Effector memory CD4-positive, alpha-beta T cell (primary cell): ENCODE data around the gene NDST1.

Experiments used
- DNase-seq, 3 donors: peaks; one replicate each; pipeline ENCODE4 v3.0.0-alpha.2; 2020
- H3K27ac ChIP-seq: 2 replicates; pipeline ENCODE4 v1.7.0; 2013; ENCODE audit warnings: mild to moderate bottlenecking, low read length, moderate library complexity; ENCODE audit not compliant: insufficient read depth, poor library complexity, severe bottlenecking
- H3K27me3 ChIP-seq: replicated peaks from 2 replicates; pipeline ENCODE4 v1.7.0; 2013; ENCODE audit warnings: mild to moderate bottlenecking, low read length; ENCODE audit not compliant: insufficient read depth, control insufficient read depth, poor library complexity, severe bottlenecking
- H3K36me3 ChIP-seq: 2 replicates; pipeline ENCODE4 v1.7.0; 2013; ENCODE audit warnings: mild to moderate bottlenecking, low read length, moderate library complexity; ENCODE audit not compliant: control insufficient read depth, insufficient read depth
- H3K4me1 ChIP-seq: 2 replicates; pipeline ENCODE4 v1.7.0; 2013; ENCODE audit warnings: low read length, mild to moderate bottlenecking; ENCODE audit not compliant: control insufficient read depth, insufficient read depth, poor library complexity, severe bottlenecking
- H3K4me3 ChIP-seq: 2 replicates; pipeline ENCODE4 v1.7.0; 2013; ENCODE audit warnings: low read length, low read depth, mild to moderate bottlenecking; ENCODE audit not compliant: insufficient read depth, poor library complexity, severe bottlenecking
- H3K9me3 ChIP-seq: 2 replicates; pipeline ENCODE4 v1.7.0; 2013; ENCODE audit warnings: mild to moderate bottlenecking, low read length, moderate library complexity; ENCODE audit not compliant: control insufficient read depth

NDST1 gene

DNA sequence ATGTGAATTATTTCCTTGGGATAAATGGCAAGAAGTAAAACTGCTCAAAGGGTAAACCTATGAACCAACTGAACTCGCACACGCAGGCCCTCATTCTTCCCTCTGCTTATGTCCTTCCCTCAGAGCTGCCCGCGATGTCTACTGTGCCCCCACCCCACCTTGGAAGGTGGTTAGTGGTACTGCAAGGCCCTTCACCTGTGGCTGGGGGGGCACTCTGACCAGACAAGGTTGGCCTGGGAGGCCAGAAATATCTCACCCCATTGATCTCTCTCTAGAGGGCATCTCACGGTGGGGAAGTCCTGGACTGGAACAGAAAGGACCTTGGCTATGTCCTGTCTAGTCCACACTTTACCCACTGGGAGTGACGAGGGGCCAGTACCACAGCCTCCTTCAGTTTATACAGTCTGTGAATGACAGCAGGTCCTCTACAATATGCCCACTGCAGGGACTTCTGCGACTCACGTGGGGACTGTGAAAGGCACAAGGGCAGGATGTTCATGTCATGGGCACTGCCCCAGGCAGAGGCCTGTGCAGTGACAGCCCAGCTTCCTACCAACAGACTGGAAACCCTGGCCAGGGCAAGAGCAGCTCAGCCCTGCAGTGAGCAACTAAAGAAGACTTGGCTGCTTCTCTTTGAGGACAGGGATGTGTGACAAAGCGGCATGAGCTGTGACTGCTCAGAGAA lies 75.8 kb downstream of the NDST1 start:
- H3K27ac ChIP-seq, result no peak overlapping the region
- H3K9me3 ChIP-seq, result no peaks in the 10 kb centered on the region
- no peaks in the 10 kb centered on the region for H3K27me3 ChIP-seq
- H3K36me3 ChIP-seq, result no peaks in the 10 kb centered on the region
- DNase-seq, result no peak
- no peaks in the 10 kb centered on the region for H3K4me1 ChIP-seq
- H3K4me3 ChIP-seq, result no peak overlapping the region

DNA sequence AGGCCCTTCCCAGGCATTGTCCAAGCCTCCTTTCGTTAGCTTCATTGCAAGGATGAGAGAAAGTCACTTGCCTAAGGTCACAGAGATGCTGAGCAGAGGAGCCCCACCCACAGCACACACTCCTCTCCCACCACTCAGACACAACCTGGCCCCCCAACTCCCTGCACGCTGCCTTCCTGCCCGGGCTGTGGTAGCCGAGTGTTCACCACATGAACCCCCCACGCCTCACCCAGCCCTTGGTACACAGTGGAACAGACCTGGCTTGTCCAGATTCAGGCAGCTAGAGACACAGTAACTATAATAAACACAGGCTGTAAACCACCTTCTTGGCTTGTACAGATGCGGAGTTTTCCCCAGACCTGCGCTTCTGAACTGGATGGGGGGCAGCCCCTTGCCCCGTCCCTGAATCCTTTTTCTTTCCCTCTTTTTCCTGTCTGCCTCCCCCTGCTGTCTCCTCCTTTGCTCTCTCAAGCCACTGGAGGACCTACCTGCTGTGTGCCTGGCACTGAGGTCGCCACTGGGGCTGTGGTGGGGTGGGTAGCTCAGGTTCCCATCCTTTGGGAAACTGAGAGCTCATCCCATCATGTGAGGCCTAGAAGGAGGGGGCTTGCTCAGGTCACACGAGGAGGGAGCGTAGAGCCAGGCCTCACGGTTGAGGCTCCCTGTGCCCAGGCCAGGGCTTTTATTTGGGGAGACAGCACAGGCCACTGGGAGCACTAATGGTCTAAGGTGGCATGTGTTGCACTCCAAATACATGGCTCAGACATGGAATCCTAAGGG lies 76.8 kb downstream of the NDST1 start:
- Histone ChIP-seq H3K36me3 (no peaks in the 10 kb centered on the region), H3K27me3 (no peaks in the 10 kb centered on the region), H3K27ac (no peak overlapping the region), H3K9me3 (no peaks in the 10 kb centered on the region), H3K4me1 (no peaks in the 10 kb centered on the region), H3K4me3 (no peak overlapping the region)
- DNase-seq, result no peak

DNA sequence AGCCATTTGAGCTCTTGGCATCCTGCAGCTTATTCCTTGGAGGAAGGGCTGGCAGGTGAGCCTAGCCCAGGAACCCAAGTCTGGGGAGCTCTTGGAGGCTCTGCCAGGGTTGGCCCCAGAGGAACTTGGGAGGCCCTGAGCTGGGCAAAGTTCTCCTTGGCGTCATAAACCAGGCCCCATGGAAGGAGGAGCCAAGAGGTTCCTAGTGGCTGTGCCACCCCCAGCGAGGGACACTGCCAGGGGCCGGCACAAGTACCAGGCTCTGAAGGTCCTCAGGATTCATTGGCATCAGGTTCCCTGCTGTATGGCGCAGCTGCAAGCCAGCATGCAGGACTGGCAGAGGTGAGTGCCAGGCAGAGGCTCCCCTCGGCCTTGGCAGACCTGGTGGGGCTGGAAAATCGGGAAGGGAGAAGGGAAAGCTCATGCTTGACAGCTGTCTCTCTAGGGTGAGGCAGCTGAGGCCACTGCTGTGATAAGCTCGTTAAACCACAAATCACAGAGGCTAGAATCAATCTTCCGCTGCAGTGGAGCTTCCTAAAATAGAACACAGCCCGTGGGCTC lies 77.9 kb downstream of the NDST1 start:
- no peaks in the 10 kb centered on the region for H3K9me3 ChIP-seq
- H3K4me1 ChIP-seq, result no peaks in the 10 kb centered on the region
- no peaks in the 10 kb centered on the region for H3K36me3 ChIP-seq
- no peak overlapping the region for H3K4me3 ChIP-seq
- H3K27me3 ChIP-seq, result no peaks in the 10 kb centered on the region
- no peak for DNase-seq
- H3K27ac ChIP-seq, result no peak overlapping the region

DNA sequence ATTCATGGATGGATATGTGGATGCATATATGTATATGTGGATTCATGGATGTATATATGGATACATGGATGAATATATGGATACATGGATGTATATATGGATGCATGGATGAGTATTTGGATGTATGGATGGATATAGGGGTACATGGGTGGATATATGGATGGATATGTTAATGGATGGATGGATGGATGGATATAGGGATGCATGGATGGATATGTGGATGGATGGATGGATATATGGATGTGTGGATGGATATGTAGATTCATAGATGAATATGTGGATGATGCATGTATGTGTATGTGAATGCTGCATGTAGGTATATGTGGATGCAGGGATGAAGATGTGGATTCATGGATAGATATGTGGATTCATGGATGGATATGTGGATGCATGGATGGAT lies 79.1 kb downstream of the NDST1 start:
- no peak overlapping the region for H3K4me3 ChIP-seq
- H3K27me3 ChIP-seq, result no peaks in the 10 kb centered on the region
- H3K36me3 ChIP-seq, result no peaks in the 10 kb centered on the region
- H3K9me3 ChIP-seq, result no peaks in the 10 kb centered on the region
- no peaks in the 10 kb centered on the region for H3K4me1 ChIP-seq
- no peak for DNase-seq
- no peak overlapping the region for H3K27ac ChIP-seq

DNA sequence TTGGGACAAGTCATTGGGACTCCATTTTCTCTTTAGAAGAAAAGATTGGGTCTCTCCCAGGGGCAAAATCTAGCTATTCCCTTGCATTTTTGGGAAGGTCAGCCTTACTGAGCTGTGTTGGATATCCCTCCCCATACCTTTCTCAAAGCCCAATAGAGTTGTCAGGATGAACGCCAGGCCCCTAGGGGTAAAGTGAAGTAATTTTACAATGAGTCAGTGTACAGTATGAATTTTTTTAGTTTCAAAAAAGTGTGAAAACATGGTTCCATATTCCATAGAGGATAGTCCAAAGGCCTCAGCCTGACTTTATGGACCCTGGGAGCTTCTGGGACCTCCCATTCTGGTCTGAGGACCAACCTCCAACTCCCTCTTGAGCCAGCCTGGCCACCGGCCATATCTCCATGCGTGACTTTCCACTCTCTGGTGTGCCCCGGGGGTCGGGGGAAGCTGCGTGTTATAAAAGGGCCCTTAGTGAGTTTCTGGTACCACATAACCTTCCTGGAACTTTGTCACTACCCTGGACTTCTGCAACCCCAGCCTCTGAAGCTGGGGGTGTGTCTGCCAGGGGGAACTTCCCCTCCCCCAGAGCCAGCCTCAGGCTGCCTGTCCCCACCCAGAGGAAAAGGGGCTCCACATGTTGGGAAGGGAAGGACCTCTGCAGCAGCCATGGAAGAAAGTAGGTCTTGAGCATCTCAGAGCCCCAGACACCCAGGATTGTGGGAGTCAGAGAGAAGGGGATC lies 80.1 kb downstream of the NDST1 start:
- Histone ChIP-seq H3K4me1 (no peaks in the 10 kb centered on the region), H3K9me3 (no peaks in the 10 kb centered on the region), H3K36me3 (no peaks in the 10 kb centered on the region), H3K27ac (no peak overlapping the region), H3K27me3 (no peaks in the 10 kb centered on the region), H3K4me3 (no peak overlapping the region)
- no peak for DNase-seq

DNA sequence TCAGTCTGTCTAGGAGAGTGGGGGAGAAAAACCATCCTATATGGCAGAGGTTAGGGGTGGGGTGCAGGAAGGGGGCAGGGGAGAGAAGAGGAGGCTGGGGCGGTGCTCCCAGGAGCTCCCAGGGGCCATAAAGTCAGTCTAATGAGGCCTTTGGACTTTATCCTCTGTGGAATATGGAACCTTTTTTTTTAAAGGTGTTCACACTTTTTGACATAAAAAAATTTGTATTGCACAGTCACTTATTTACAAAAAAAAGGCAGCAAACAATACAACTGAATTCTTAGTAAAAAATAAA lies 80.6 kb downstream of the NDST1 start:
- no peaks in the 10 kb centered on the region for H3K4me1 ChIP-seq
- DNase-seq, result no peak
- no peak overlapping the region for H3K27ac ChIP-seq
- no peaks in the 10 kb centered on the region for H3K36me3 ChIP-seq
- no peak overlapping the region for H3K4me3 ChIP-seq
- no peaks in the 10 kb centered on the region for H3K9me3 ChIP-seq
- no peaks in the 10 kb centered on the region for H3K27me3 ChIP-seq

DNA sequence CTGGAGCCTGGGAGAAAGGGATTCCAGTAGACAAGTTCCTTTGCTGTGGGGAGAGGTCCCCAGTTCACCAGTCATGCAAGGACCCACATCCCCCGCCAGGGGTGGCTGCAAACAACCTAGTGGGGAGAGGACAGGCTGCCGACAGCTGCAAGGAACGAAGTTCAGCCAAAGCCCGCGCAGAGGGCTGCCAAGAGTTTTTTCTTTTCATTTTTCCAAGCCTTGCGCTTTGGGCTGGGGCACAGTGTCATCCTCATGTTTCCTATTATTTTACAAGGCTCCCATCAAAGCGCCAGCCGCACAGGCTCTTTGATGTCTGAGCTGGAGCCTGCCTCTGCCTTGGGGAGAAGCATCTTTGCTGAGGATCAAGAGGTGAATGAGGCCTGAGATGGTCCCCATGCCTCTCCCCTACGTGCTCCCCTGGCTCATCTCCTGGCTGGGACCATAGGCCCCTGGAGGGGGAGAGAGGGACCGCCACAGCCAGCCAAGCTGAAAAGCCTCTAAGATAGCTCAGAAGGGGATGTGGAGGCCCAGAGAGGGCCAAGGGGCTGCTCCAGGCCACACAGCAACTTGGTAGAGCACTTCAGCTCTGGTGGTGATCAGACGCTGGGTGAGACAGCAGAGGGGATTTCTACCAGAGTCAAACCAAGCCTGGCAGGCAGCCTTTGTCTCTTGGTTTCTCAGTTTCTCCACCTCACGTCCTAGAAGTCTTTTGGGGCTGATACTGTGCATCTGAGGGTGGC lies 82.1 kb downstream of the NDST1 start:
- no peaks in the 10 kb centered on the region for H3K36me3 ChIP-seq
- DNase-seq, result no peak
- H3K27ac ChIP-seq, result no peak overlapping the region
- H3K4me3 ChIP-seq, result no peak overlapping the region
- no peaks in the 10 kb centered on the region for H3K4me1 ChIP-seq
- no peaks in the 10 kb centered on the region for H3K27me3 ChIP-seq
- no peaks in the 10 kb centered on the region for H3K9me3 ChIP-seq

DNA sequence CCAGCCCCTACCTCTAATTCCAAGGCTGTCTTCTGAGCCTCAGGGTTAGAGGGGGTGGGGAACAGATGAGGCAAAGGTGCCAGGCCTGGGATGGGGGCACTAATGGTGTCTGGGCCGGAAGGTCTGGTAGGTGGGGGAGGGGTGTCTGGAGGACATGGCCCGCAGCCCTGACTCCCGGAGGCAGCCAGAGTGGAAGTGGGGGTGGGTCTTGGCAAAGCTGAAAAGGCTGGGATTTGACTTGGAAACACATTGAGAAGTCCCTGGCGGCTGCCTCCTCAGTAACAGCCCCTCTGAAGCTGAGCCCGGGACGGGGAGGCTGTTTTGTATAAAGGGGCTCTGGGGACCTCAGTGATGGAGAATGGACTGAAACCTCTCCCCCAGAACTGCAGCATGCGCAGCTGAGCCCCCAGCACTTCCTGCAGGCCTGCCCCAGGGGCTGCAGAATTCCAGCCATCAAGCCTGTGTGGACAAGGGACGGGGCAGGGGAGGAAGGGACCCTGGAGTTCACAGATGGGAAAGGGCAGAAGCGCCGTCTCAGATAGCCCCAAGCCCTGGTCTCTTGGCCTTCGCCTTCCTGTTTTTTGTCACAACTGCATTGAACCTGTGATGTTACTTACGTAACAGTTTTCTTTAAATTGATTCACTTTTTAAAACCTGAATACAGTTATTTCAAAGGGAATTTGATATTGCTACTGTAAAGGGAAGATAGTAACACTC lies 83.2 kb downstream of the NDST1 start:
- no peak for DNase-seq
- Histone ChIP-seq H3K4me1 (no peaks in the 10 kb centered on the region), H3K36me3 (no peaks in the 10 kb centered on the region), H3K4me3 (no peak overlapping the region), H3K9me3 (no peaks in the 10 kb centered on the region), H3K27ac (no peak overlapping the region), H3K27me3 (no peaks in the 10 kb centered on the region)

DNA sequence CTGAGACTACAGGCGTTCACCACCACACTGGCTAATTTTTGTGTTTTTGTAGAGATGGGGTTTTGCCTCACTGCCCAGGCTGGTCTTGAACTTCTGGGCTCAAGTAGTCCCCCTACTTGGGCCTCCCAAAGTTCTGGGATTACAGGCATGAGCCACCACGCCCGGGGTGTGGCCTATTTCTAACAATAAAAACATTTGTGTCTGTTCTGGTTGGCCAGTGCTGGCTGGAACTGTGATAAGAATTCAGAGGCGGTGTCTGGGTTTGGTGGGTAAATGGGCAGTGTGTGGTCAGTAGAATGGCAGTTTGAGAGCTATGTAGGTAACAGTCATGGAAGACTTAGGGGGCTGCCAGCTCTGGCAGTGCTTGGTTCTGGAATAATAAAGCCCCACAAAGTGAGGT lies 85.7 kb downstream of the NDST1 start:
- DNase-seq, result no peak
- Histone ChIP-seq H3K9me3 (no peaks in the 10 kb centered on the region), H3K36me3 (no peaks in the 10 kb centered on the region), H3K27me3 (no peaks in the 10 kb centered on the region), H3K4me3 (no peak overlapping the region), H3K27ac (no peak overlapping the region), H3K4me1 (no peaks in the 10 kb centered on the region)
